Neural cell (in vitro differentiated cells): ENCODE data around the gene OTOF.

ENCODE experiments used
- CTCF ChIP-seq: fragments of 450-650 bp; IDR thresholded peaks from 2 replicates; pipeline ENCODE4 v1.5.1; 2014; ENCODE audit warnings: antibody characterized with exemption, mild to moderate bottlenecking, moderate library complexity; ENCODE audit not compliant: poor library complexity, severe bottlenecking
- EP300 ChIP-seq: fragments of 450-650 bp; conservative IDR thresholded peaks from 2 replicates; pipeline ENCODE4 v1.6.1; 2014; ENCODE audit warnings: antibody characterized with exemption, mild to moderate bottlenecking, moderate library complexity; ENCODE audit not compliant: poor library complexity, severe bottlenecking
- EZH2 ChIP-seq: fragments of 200-600, 300-800 bp; shearing (Covaris generic), sonication (generic); IDR thresholded peaks from 2 replicates; pipeline ENCODE4 v1.6.1; 2014; ENCODE audit warnings: antibody characterized with exemption, low read length, borderline replicate concordance, mild to moderate bottlenecking; ENCODE audit not compliant: insufficient read depth, poor library complexity, severe bottlenecking
- MXI1 ChIP-seq: fragments of 450-650 bp; conservative IDR thresholded peaks from 2 replicates; pipeline ENCODE4 v1.6.1; 2014; ENCODE audit warnings: antibody characterized with exemption, mild to moderate bottlenecking; ENCODE audit not compliant: poor library complexity, severe bottlenecking
- POLR2AphosphoS5 ChIP-seq: IDR thresholded peaks from 2 replicates; pipeline ENCODE4 v1.6.1; 2012
- SMC3 ChIP-seq: fragments of 450-650 bp; conservative IDR thresholded peaks from 2 replicates; pipeline ENCODE4 v1.6.1; 2014; ENCODE audit warnings: antibody characterized with exemption, mild to moderate bottlenecking, moderate library complexity; ENCODE audit not compliant: poor library complexity
- TAF1 ChIP-seq: IDR thresholded peaks from 2 replicates; pipeline ENCODE4 v1.6.1; 2012; ENCODE audit warnings: low read depth

GRCh38 chr2:26473796-26474195 is 4.1 kb downstream of the OTOF start:
- no peak for TF ChIP-seq SMC3
- TF ChIP-seq POLR2AphosphoS5: no peak
- no peak for TF ChIP-seq CTCF
- TF ChIP-seq MXI1: no peak
- no peak for TF ChIP-seq TAF1
- no peak for TF ChIP-seq EZH2
- no peak for TF ChIP-seq EP300
